ENCODE data around the gene MCC. TPM values are rescaled to one million over a fixed set of nuclear protein-coding genes. Genes with fewer than 3 reads are reported as not detected.

Gene MCC
- total and polyA plus RNA-seq, 2 of the 4 experiments (the other 2 are of a cell fraction), result 5.0 to 20.6 TPM

GRCh38 chr5:113520429-113520828, 32.2 kb upstream of the MCC start:
- Histone ChIP-seq H3K36me3 (ENCODE audit: control insufficient read depth, insufficient read depth, low read length) (peaks cover 3% of the 10 kb centered on the region; the same call in 1 of the 2 replicates), H2AFZ (replicated peaks; ENCODE audit: low read length, poor library complexity) (no peak overlapping the region), H3K27ac (ENCODE audit: insufficient read depth, low read length) (no peak overlapping the region), H3K18ac (ENCODE audit: low read depth, low read length) (no peak overlapping the region), H3K9me1 (ENCODE audit: insufficient read depth, low read length) (no peaks in the 10 kb centered on the region), H4K91ac (ENCODE audit: insufficient read depth, low read depth, low read length) (no peak overlapping the region), H3K14ac (replicated peaks; ENCODE audit: low read depth, low read length) (no peak overlapping the region), H2AK9ac (replicated peaks; ENCODE audit: low read depth, low read length, poor library complexity) (no peak overlapping the region), H3K79me1 (ENCODE audit: low read depth in 1 of 2, low read length in 2 of 2) (peaks cover 17 to 42% of the 10 kb centered on the region in 2 experiments; a peak in 2 of 4 replicates), H3K4ac (ENCODE audit: low read depth, low read length) (no peak overlapping the region), H3K4me2 (ENCODE audit: low read depth, low read length) (no peak overlapping the region), H3K23ac (ENCODE audit: low read depth, low read length) (no peak overlapping the region), H4K5ac (ENCODE audit: low read depth, low read length) (no peak overlapping the region; the same call in 1 of the 2 replicates), H3K27me3 (ENCODE audit: control insufficient read depth, insufficient read depth, low read length) (no peaks in the 10 kb centered on the region), H2BK120ac (ENCODE audit: low read depth, low read length) (no peak overlapping the region), H2BK5ac (ENCODE audit: low read depth, low read length, poor library complexity, severe bottlenecking) (no peak overlapping the region), H3K4me3 (ENCODE audit: insufficient read depth, low read depth, low read length) (no peak overlapping the region), H3K9me3 (ENCODE audit: control insufficient read depth, insufficient read depth, low read length) (no peaks in the 10 kb centered on the region), H2BK15ac (ENCODE audit: low read depth, low read length) (no peak overlapping the region), H4K20me1 (ENCODE audit: insufficient read depth, low read length) (no peaks in the 10 kb centered on the region; the same call in 1 of the 2 replicates), H3K4me1 (ENCODE audit: control insufficient read depth, insufficient read depth, low read length) (peaks cover 8% of the 10 kb centered on the region), H2BK20ac (ENCODE audit: low read depth, low read length) (no peak overlapping the region), H2AK5ac (ENCODE audit: low read depth, low read length) (no peak overlapping the region), H3K9ac (ENCODE audit: low read depth, low read length) (no peak overlapping the region), H4K8ac (ENCODE audit: low read depth in 2 of 2, low read length in 2 of 2) (no peak overlapping the region), H3K56ac (ENCODE audit: extremely low read depth, insufficient read depth, low read length) (no peak overlapping the region)
- ChIA-PET POLR2A (ENCODE audit: unreplicated experiment) (no interaction called here), CTCF (interaction anchor here (0.6 kb wide), 1 partner anchor 75 kb away, joined by 4 read pairs; no protein-coding TSS in a partner anchor)
- intact Hi-C loops (cut with micrococcal nuclease) (no loop called here), in situ Hi-C loops (cut with MboI; ENCODE audit: low sequenced_read_pairs) (no loop called here), dilution Hi-C loops (cut with HindIII; ENCODE audit: low sequenced_read_pairs, unreplicated experiment) (no loop called here)
- DNase-seq, result peak; percentile 70
- no peak for TF ChIP-seq BHLHE40 (IDR thresholded peaks at IDR 0.05; ENCODE audit: low read depth, low read length)
- TF ChIP-seq NFE2L2 (IDR thresholded peaks at IDR 0.05; ENCODE audit: low read depth, low read length), result no peak
- BruUV-seq (replicated peaks), result no TSS peak
- ATAC-seq (ENCODE audit: low read depth), result peak; percentile 56; the same call in 1 of the 2 replicates
